ENCODE measurements around the gene KCNC1.

The KCNC1 gene

GRCh38 chr11:17719938-17720795 lies 14.4 kb upstream of the KCNC1 start:
- no peak overlapping the region for H3K27ac ChIP-seq

GRCh38 chr11:17720796-17721171 lies 13.8 kb upstream of the KCNC1 start:
- no peak for DNase-seq (ENCODE audit: low read depth, low spot score)
- Histone ChIP-seq H3K9me3 (ENCODE audit: low read depth, low read length) (no peaks in the 10 kb centered on the region), H3K4me3 (no peak overlapping the region), H3K36me3 (ENCODE audit: insufficient read depth, low read length) (no peaks in the 10 kb centered on the region), H3K9ac (ENCODE audit: insufficient read length) (no peak overlapping the region), H3K27ac (no peak overlapping the region)
- no peak for TF ChIP-seq POLR2AphosphoS5 (IDR thresholded peaks at IDR 0.05; ENCODE audit: borderline replicate concordance, low read depth, low read length)
- TF ChIP-seq FOXP2 (optimal IDR thresholded peaks at IDR 0.05; ENCODE audit: control extremely low read depth, extremely low read length, insufficient read depth) = no peak
- TF ChIP-seq EZH2 (IDR thresholded peaks at IDR 0.05) = no peak

More at GRCh38 chr11:17719938-17720795, 14.4 kb upstream of the KCNC1 start:
- Histone ChIP-seq H3K9me3 (ENCODE audit: low read depth, low read length) (no peaks in the 10 kb centered on the region), H3K36me3 (ENCODE audit: insufficient read depth, low read length) (no peaks in the 10 kb centered on the region), H3K4me3 (no peak overlapping the region), H3K9ac (ENCODE audit: insufficient read length) (no peak overlapping the region)
- TF ChIP-seq POLR2AphosphoS5 (IDR thresholded peaks at IDR 0.05; ENCODE audit: borderline replicate concordance, low read depth, low read length) (no peak), FOXP2 (optimal IDR thresholded peaks at IDR 0.05; ENCODE audit: control extremely low read depth, extremely low read length, insufficient read depth) (no peak), EZH2 (IDR thresholded peaks at IDR 0.05) (no peak)
- DNase-seq (ENCODE audit: low read depth, low spot score) = no peak

- Histone ChIP-seq H3K4me3 (no peak overlapping the region), H3K9me3 (ENCODE audit: low read depth, low read length) (no peaks in the 10 kb centered on the region), H3K36me3 (ENCODE audit: insufficient read depth, low read length) (no peaks in the 10 kb centered on the region), H3K9ac (ENCODE audit: insufficient read length) (no peak overlapping the region), H3K27ac (no peak overlapping the region)
- DNase-seq (ENCODE audit: low read depth, low spot score) = no peak
- TF ChIP-seq POLR2AphosphoS5 (IDR thresholded peaks at IDR 0.05; ENCODE audit: borderline replicate concordance, low read depth, low read length) = no peak
- no peak for TF ChIP-seq EZH2 (IDR thresholded peaks at IDR 0.05)
- TF ChIP-seq FOXP2 (optimal IDR thresholded peaks at IDR 0.05; ENCODE audit: control extremely low read depth, extremely low read length, insufficient read depth) = no peak
Observed at GRCh38 chr11:17721242-17721999, 13.2 kb upstream of the KCNC1 start.

GRCh38 chr11:17722000-17722643 lies 12.5 kb upstream of the KCNC1 start:
- Histone ChIP-seq H3K4me3 (no peak overlapping the region), H3K36me3 (ENCODE audit: insufficient read depth, low read length) (no peaks in the 10 kb centered on the region), H3K9ac (ENCODE audit: insufficient read length) (no peak overlapping the region), H3K27ac (no peak overlapping the region), H3K9me3 (ENCODE audit: low read depth, low read length) (no peaks in the 10 kb centered on the region)
- no peak for TF ChIP-seq POLR2AphosphoS5 (IDR thresholded peaks at IDR 0.05; ENCODE audit: borderline replicate concordance, low read depth, low read length)
- no peak for TF ChIP-seq EZH2 (IDR thresholded peaks at IDR 0.05)
- TF ChIP-seq FOXP2 (optimal IDR thresholded peaks at IDR 0.05; ENCODE audit: control extremely low read depth, extremely low read length, insufficient read depth) = no peak
- DNase-seq (ENCODE audit: low read depth, low spot score) = no peak

GRCh38 chr11:17724020-17724908 lies 10.3 kb upstream of the KCNC1 start:
- Histone ChIP-seq H3K9me3 (ENCODE audit: low read depth, low read length) (no peaks in the 10 kb centered on the region), H3K9ac (ENCODE audit: insufficient read length) (no peak overlapping the region), H3K27ac (no peak overlapping the region), H3K36me3 (ENCODE audit: insufficient read depth, low read length) (no peaks in the 10 kb centered on the region), H3K4me3 (no peak overlapping the region)
- no peak for TF ChIP-seq POLR2AphosphoS5 (IDR thresholded peaks at IDR 0.05; ENCODE audit: borderline replicate concordance, low read depth, low read length)
- no peak for TF ChIP-seq FOXP2 (optimal IDR thresholded peaks at IDR 0.05; ENCODE audit: control extremely low read depth, extremely low read length, insufficient read depth)
- TF ChIP-seq EZH2 (IDR thresholded peaks at IDR 0.05) = no peak
- no peak for DNase-seq (ENCODE audit: low read depth, low spot score)

GRCh38 chr11:17725174-17725573 lies 9.4 kb upstream of the KCNC1 start:
- no peaks in the 10 kb centered on the region for H3K9me3 ChIP-seq (ENCODE audit: low read depth, low read length)
- no peak overlapping the region for H3K4me3 ChIP-seq
- no peaks in the 10 kb centered on the region for H3K36me3 ChIP-seq (ENCODE audit: insufficient read depth, low read length)
- TF ChIP-seq POLR2AphosphoS5 (IDR thresholded peaks at IDR 0.05; ENCODE audit: borderline replicate concordance, low read depth, low read length) = no peak
- TF ChIP-seq FOXP2 (optimal IDR thresholded peaks at IDR 0.05; ENCODE audit: control extremely low read depth, extremely low read length, insufficient read depth) = no peak
- no peak for TF ChIP-seq EZH2 (IDR thresholded peaks at IDR 0.05)
- H3K9ac ChIP-seq (ENCODE audit: insufficient read length) = no peak overlapping the region
- DNase-seq (ENCODE audit: low read depth, low spot score) = no peak
- H3K27ac ChIP-seq = no peak overlapping the region

GRCh38 chr11:17730137-17730536 lies 4.4 kb upstream of the KCNC1 start:
- Histone ChIP-seq H3K27ac (no peak overlapping the region), H3K9ac (ENCODE audit: insufficient read length) (no peak overlapping the region), H3K4me3 (no peak overlapping the region), H3K36me3 (ENCODE audit: insufficient read depth, low read length) (no peaks in the 10 kb centered on the region), H3K9me3 (ENCODE audit: low read depth, low read length) (no peaks in the 10 kb centered on the region)
- TF ChIP-seq POLR2AphosphoS5 (IDR thresholded peaks at IDR 0.05; ENCODE audit: borderline replicate concordance, low read depth, low read length) (no peak), FOXP2 (optimal IDR thresholded peaks at IDR 0.05; ENCODE audit: control extremely low read depth, extremely low read length, insufficient read depth) (no peak), EZH2 (IDR thresholded peaks at IDR 0.05) (no peak)
- no peak for DNase-seq (ENCODE audit: low read depth, low spot score)

Measured in SK-N-MC (cell line).